SHP77 (cell line): ENCODE results near the gene NLGN1.

ENCODE experiments used
- DNase-seq, 2 experiments: peaks; one replicate each; lab custom pipeline; 2025; lab: John Stamatoyannopoulos, UW

Gene NLGN1

GRCh38 chr3:174278094-174278493 is 880.5 kb downstream of the NLGN1 start:
- no peak for DNase-seq

GRCh38 chr3:174280186-174280585 is 882.6 kb downstream of the NLGN1 start:
- no peak for DNase-seq

GRCh38 chr3:174285242-174285864 is 887.8 kb downstream of the NLGN1 start:
- DNase-seq: no peak

- no peak for DNase-seq
Measured at GRCh38 chr3:174287705-174288104, 890.2 kb downstream of the NLGN1 start.

- DNase-seq: no peak
Measured at GRCh38 chr3:174294616-174295015, 897.1 kb downstream of the NLGN1 start.

GRCh38 chr3:174295306-174296092 is 898.0 kb downstream of the NLGN1 start:
- no peak for DNase-seq

GRCh38 chr3:174302746-174303315 is 905.3 kb downstream of the NLGN1 start:
- DNase-seq: no peak

- DNase-seq: no peak
Measured at GRCh38 chr3:174303907-174304560, 906.5 kb downstream of the NLGN1 start.

GRCh38 chr3:174308736-174309135 is 911.2 kb downstream of the NLGN1 start:
- no peak for DNase-seq

- DNase-seq: no peak
Measured at GRCh38 chr3:174310475-174310983, 913.0 kb downstream of the NLGN1 start.

GRCh38 chr3:174315225-174315624 is 917.7 kb downstream of the NLGN1 start:
- no peak for DNase-seq

GRCh38 chr3:174317005-174317404 is 919.5 kb downstream of the NLGN1 start:
- no peak for DNase-seq

GRCh38 chr3:174318181-174318580 is 920.6 kb downstream of the NLGN1 start:
- DNase-seq: no peak

- DNase-seq: no peak
Measured at GRCh38 chr3:174321548-174321947, 924.0 kb downstream of the NLGN1 start.

- DNase-seq: no peak
Measured at GRCh38 chr3:174322789-174323188, 925.2 kb downstream of the NLGN1 start.

GRCh38 chr3:174325171-174325570 is 927.6 kb downstream of the NLGN1 start:
- DNase-seq: no peak

GRCh38 chr3:174325834-174326700 is 928.5 kb downstream of the NLGN1 start:
- DNase-seq: no peak

- no peak for DNase-seq
Measured at GRCh38 chr3:174329321-174329720, 931.8 kb downstream of the NLGN1 start.

GRCh38 chr3:174330303-174330702 is 932.8 kb downstream of the NLGN1 start:
- no peak for DNase-seq

GRCh38 chr3:174331095-174331800 is 933.7 kb downstream of the NLGN1 start:
- DNase-seq: no peak

- DNase-seq: no peak
Measured at GRCh38 chr3:174332391-174332790, 934.8 kb downstream of the NLGN1 start.
